ENCODE results near the gene ZFPM1. TPM values are rescaled to one million over a fixed set of nuclear protein-coding genes. Genes with fewer than 3 reads are reported as not detected.

ZFPM1 gene
- total and polyA plus RNA-seq, 7 experiments from 2014 or later, result 0.15 to 28.1 (median 13.5) TPM

DNA sequence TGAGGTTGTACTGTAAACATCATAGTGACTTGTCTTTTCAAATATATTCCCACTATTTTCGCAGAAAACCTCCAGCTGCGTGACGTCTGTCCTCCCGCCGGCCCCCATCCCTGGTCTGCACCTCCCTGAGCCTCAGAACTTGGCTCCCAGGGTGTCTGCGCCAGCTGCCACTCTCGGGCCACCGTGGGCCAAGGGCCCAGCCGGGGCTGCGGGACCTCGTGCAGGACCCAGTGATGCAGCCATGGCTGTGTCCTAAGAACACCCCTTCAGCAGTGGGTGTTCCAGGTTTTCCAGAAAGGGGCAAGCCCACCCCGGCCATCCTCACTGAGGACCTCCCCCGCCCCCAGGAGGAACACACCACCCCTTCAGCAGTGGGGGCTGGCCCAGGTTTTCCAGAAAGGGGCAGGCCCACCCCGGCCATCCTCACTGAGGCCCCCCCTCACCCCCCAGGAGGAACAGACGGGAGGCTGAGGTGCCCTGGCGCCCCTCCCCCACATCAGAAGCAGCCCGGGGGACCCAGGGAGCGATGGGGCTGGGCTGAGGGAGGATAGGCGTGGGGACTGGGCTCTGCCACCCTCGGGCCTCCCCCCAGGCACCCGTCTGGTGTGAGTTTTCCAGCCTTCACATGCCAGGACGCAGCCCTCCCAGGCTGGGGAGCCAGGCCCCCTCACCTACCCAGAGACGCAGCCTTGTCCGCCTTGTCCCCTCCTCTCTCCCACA is 12.2 kb upstream of the ZFPM1 start:
- CTCF ChIA-PET, result interaction anchor here (0.7 kb wide), 1 partner anchor 12 kb away, joined by 3 read pairs; no protein-coding TSS in a partner anchor
- no peak overlapping the region for H3K4me3 ChIP-seq (ENCODE audit: low read length)
- no peaks in the 10 kb centered on the region for H3K27me3 Mint-ChIP-seq
- H3K4me1 ChIP-seq (ENCODE audit: control insufficient read depth in 2 of 2, insufficient read depth in 2 of 2, low read length in 2 of 2), result peaks cover 4% of the 10 kb centered on the region in 2 donors
- POLR2A ChIA-PET, result interaction anchor here (0.6 kb wide), 1 partner anchor 1026 kb away, joined by 3 read pairs; no protein-coding TSS in a partner anchor
- H3K9me3 ChIP-seq (ENCODE audit: control insufficient read depth in 2 of 3, low read length in 3 of 3), result no peaks in the 10 kb centered on the region
- peaks cover 0 to 3% (median 0%) of the 10 kb centered on the region in 7 donors for H3K4me1 Mint-ChIP-seq
- H3K27ac Mint-ChIP-seq, result no peak overlapping the region
- no peak overlapping the region for H3K4me3 Mint-ChIP-seq
- H3K27me3 ChIP-seq (ENCODE audit: control insufficient read depth in 2 of 2, insufficient read depth in 2 of 2, low read length in 2 of 2), result no peaks in the 10 kb centered on the region
- H3K36me3 ChIP-seq (ENCODE audit: control insufficient read depth in 2 of 3, insufficient read depth in 3 of 3, low read length in 3 of 3), result no peaks in the 10 kb centered on the region
- no peaks in the 10 kb centered on the region for H3K36me3 Mint-ChIP-seq
- ATAC-seq (no peak), DNase-seq (no peak)
- H3K9me3 Mint-ChIP-seq, result no peaks in the 10 kb centered on the region
- intact Hi-C loops (cut with micrococcal nuclease), result loop anchor here in 1 of 2 donors (5.0 kb wide), 1 partner anchor 776 kb away; the partner anchor contains the start of gene ZNF778
- no peak overlapping the region for H3K27ac ChIP-seq (ENCODE audit: low read depth, low read length)

DNA sequence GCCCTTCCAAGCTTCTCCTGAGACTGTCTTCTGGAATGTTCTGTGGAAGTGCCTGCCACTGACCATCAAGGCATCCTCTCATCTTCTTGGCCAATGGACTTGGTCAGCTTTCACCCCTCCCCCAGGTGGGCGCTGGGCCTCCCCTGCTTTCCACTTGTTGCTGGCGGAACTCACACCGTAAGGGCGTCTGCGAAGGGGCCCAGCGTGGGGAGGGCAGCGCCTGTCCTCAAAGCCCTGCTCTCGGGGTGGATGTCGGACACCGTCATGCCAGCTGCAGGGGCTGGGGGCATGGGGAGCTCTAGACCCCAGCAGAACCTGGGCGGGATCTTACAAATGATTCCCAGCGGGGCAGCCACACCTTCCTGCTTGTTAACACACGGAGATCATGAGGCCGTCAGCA is 11.6 kb upstream of the ZFPM1 start:
- CTCF ChIA-PET, result interaction anchor here (0.7 to 1.0 kb wide), 2 partner anchors 11 to 120 kb away, joined by 3 read pairs; no protein-coding TSS in a partner anchor
- POLR2A ChIA-PET, result no interaction called here
- no peaks in the 10 kb centered on the region for H3K27me3 Mint-ChIP-seq

DNA sequence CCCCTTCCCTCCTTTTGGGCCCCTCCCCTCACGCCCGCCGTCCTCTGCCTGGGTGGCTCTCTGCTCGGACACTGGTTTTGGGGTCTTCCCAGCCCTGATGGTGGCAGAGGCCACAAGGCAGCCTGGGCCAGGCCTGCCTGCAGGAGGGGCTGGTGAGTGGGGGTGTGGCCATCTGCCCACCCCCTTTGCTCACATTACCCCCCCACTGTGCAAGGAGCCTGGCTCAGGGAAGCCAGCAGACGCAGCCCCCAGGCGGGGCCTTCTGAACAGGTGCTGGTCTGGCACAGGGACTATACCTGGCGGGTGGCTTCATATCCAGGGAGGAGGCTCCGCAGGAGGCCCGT is 10.7 kb upstream of the ZFPM1 start:
- POLR2A ChIA-PET, result no interaction called here
- H3K4me3 ChIP-seq (ENCODE audit: low read length), result no peak overlapping the region
- H3K36me3 ChIP-seq (ENCODE audit: control insufficient read depth in 2 of 3, insufficient read depth in 3 of 3, low read length in 3 of 3), result no peaks in the 10 kb centered on the region
- ATAC-seq (no peak), DNase-seq (no peak)
- no peak overlapping the region for H3K27ac Mint-ChIP-seq
- H3K4me3 Mint-ChIP-seq, result no peak overlapping the region
- H3K27me3 ChIP-seq (ENCODE audit: control insufficient read depth in 2 of 2, insufficient read depth in 2 of 2, low read length in 2 of 2), result no peaks in the 10 kb centered on the region
- H3K9me3 ChIP-seq (ENCODE audit: control insufficient read depth in 2 of 3, low read length in 3 of 3), result no peaks in the 10 kb centered on the region
- H3K4me1 Mint-ChIP-seq, result peaks cover 0 to 3% (median 0%) of the 10 kb centered on the region in 7 donors
- H3K27me3 Mint-ChIP-seq, result peaks cover 0 to 1% (median 0%) of the 10 kb centered on the region in 5 donors
- CTCF ChIA-PET, result interaction anchor here (1.0 kb wide), 1 partner anchor 119 kb away, joined by 3 read pairs; no protein-coding TSS in a partner anchor
- no peaks in the 10 kb centered on the region for H3K36me3 Mint-ChIP-seq
- intact Hi-C loops (cut with micrococcal nuclease), result loop anchor here in 1 of 2 donors (5.0 kb wide), 1 partner anchor 775 kb away; the partner anchor contains the start of gene ZNF778
- H3K9me3 Mint-ChIP-seq, result no peaks in the 10 kb centered on the region
- H3K4me1 ChIP-seq (ENCODE audit: control insufficient read depth in 2 of 2, insufficient read depth in 2 of 2, low read length in 2 of 2), result peaks cover 4% of the 10 kb centered on the region in 2 donors
- no peak overlapping the region for H3K27ac ChIP-seq (ENCODE audit: low read depth, low read length)

More for the DNA sequence above, 11.6 kb upstream of the ZFPM1 start:
- no peaks in the 10 kb centered on the region for H3K9me3 ChIP-seq (ENCODE audit: control insufficient read depth in 2 of 3, low read length in 3 of 3)
- H3K4me3 ChIP-seq (ENCODE audit: low read length), result no peak overlapping the region
- no peak overlapping the region for H3K4me3 Mint-ChIP-seq
- intact Hi-C loops (cut with micrococcal nuclease), result loop anchor here in 1 of 2 donors (5.0 kb wide), 1 partner anchor 776 kb away; the partner anchor contains the start of gene ZNF778
- no peaks in the 10 kb centered on the region for H3K27me3 ChIP-seq (ENCODE audit: control insufficient read depth in 2 of 2, insufficient read depth in 2 of 2, low read length in 2 of 2)
- DNase-seq, result no peak
- no peaks in the 10 kb centered on the region for H3K36me3 Mint-ChIP-seq
- peaks cover 4% of the 10 kb centered on the region in 2 donors for H3K4me1 ChIP-seq (ENCODE audit: control insufficient read depth in 2 of 2, insufficient read depth in 2 of 2, low read length in 2 of 2)
- H3K9me3 Mint-ChIP-seq, result no peaks in the 10 kb centered on the region
- ATAC-seq, result no peak
- H3K36me3 ChIP-seq (ENCODE audit: control insufficient read depth in 2 of 3, insufficient read depth in 3 of 3, low read length in 3 of 3), result no peaks in the 10 kb centered on the region
- H3K27ac ChIP-seq (ENCODE audit: low read depth, low read length), result no peak overlapping the region
- no peak overlapping the region for H3K27ac Mint-ChIP-seq
- H3K4me1 Mint-ChIP-seq, result peaks cover 0 to 3% (median 0%) of the 10 kb centered on the region in 7 donors

DNA sequence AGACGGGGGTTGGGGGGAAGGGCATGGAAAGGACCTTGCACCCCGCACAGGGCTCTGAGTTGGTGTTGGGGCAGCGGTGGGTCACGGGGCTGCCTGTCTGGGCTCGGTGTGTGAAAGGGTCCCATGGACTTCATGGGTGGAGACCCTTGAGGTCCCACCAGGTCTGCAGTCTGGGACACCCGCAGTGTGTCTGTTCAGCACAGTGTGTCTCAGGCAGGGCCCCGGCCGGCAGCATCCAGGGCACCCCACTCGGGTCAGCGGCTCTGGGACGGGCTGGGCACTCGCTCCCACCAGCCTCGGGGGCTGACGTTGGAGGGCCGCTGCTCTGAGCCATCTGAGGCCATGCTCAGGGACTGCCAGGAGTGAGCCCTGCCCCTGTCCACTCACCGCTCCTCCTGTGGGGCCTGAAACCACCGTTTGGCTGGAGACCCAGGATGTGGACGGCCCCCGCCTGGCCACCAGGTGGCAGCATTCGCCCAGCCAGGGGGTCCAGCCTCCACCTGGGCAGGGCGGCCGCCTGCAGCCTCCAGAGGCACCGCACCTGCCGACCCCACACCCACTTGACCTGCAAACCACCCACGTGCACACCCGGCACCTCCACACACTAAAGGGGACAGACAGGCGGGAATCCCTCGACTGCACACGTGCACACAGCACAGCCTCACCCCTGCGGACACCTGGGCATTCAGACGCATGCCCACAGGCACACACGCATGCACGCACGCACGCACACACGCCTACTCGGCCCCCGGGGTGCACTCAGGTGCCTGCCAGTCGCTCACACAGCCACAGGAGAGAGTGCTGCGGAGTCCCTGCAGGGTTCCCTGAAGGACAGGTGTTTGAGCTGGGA is 10.1 kb upstream of the ZFPM1 start:
- no peaks in the 10 kb centered on the region for H3K36me3 ChIP-seq (ENCODE audit: control insufficient read depth in 2 of 3, insufficient read depth in 3 of 3, low read length in 3 of 3)
- ChIA-PET POLR2A (no interaction called here), CTCF (interaction anchor here (0.6 to 1.2 kb wide), 3 partner anchors 10 to 118 kb away, joined by 3 read pairs; partner anchors contain the start of gene ZFPM1)
- DNase-seq (peak; percentile 61 to 91 (median 80)), ATAC-seq (peak; percentile 88)
- no peak overlapping the region for H3K4me3 ChIP-seq (ENCODE audit: low read length)
- no peak overlapping the region for H3K27ac ChIP-seq (ENCODE audit: low read depth, low read length)
- Mint-ChIP-seq H3K36me3 (no peaks in the 10 kb centered on the region), H3K9me3 (no peaks in the 10 kb centered on the region), H3K4me1 (peaks cover 0 to 3% (median 0%) of the 10 kb centered on the region in 7 donors), H3K4me3 (peak overlapping the region in 2 of 10 donors; percentile 43 to 68), H3K27ac (peak overlapping the region in 1 of 9 donors; percentile 43), H3K27me3 (peaks cover 0 to 6% (median 0%) of the 10 kb centered on the region in 5 donors)
- no peaks in the 10 kb centered on the region for H3K27me3 ChIP-seq (ENCODE audit: control insufficient read depth in 2 of 2, insufficient read depth in 2 of 2, low read length in 2 of 2)
- intact Hi-C loops (cut with micrococcal nuclease), result loop anchor here (1.0 to 5.0 kb wide), 6 partner anchors 12 to 774 kb away; partner anchors contain the start of genes PIEZO1 (in 1 of the 2) and ZNF778 (in 1 of the 2)
- H3K4me1 ChIP-seq (ENCODE audit: control insufficient read depth in 2 of 2, insufficient read depth in 2 of 2, low read length in 2 of 2), result peaks cover 4% of the 10 kb centered on the region in 2 donors
- H3K9me3 ChIP-seq (ENCODE audit: control insufficient read depth in 2 of 3, low read length in 3 of 3), result no peaks in the 10 kb centered on the region

DNA sequence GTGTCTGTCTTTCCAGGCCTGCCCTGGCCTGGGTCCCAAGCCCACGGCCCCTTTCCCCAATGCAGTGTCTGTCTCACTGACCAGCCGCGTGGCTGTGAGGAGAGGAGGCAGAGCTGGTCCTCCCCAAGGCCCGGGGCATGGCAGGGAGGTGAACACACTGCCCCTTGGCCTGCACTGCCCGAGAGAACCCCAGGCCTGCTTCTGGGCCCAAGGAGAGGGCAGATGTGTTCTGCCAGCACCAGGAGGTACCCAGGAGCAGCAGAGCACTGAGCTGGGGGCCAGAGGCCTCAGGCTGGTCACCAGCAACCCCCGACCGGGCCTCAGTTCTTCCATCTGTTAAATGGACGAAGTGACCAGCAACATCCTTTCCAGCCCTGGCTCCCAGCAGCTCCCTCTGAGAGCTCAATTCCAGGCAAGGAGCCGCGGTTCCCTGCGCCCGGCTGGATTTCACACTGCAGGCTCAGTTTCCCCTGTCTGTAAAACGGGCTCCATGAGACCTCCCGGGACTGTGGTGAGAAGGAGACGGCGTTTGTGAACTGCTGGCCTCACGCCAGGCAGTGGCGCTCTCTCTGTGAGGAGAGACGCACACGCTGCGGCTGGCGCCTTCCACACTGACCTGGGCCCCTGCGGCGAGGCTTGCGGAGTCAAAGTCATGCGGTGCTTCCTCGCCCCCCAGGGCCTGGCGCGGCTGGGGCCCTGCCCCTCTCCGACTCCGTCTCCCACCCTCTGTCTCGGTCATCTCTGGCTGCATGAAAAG is 8.1 kb upstream of the ZFPM1 start:
- H3K27me3 Mint-ChIP-seq, result peaks cover 0 to 10% (median 0%) of the 10 kb centered on the region in 5 donors

DNA sequence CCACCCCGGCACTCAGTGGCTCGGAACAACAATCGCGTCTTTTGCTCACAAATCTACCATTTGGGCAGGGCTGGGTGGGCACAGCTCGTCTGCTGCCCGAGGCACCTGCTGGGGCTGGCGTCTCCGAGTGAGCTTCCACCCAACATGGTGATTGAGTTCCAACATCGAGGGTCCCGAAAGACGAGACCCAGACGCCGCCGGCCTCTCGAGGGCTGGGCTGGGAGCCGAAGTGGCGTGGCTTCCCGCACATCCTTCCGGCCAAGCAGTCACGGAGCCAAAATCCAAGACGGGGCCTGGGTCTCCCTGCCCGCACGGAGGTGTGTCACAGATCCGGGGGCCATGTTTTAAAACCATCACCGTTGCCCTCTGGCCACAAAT is 7.5 kb upstream of the ZFPM1 start:
- Mint-ChIP-seq H3K27ac (no peak overlapping the region), H3K27me3 (peaks cover 0 to 11% (median 0%) of the 10 kb centered on the region in 5 donors), H3K4me3 (no peak overlapping the region), H3K36me3 (no peaks in the 10 kb centered on the region), H3K4me1 (peaks cover 0 to 8% (median 0%) of the 10 kb centered on the region in 7 donors), H3K9me3 (no peaks in the 10 kb centered on the region)
- ChIA-PET CTCF (no interaction called here), POLR2A (no interaction called here)
- no peak overlapping the region for H3K27ac ChIP-seq (ENCODE audit: low read depth, low read length)
- DNase-seq (no peak), ATAC-seq (no peak)
- intact Hi-C loops (cut with micrococcal nuclease), result no loop called here
- H3K9me3 ChIP-seq (ENCODE audit: control insufficient read depth in 2 of 3, low read length in 3 of 3), result no peaks in the 10 kb centered on the region
- H3K27me3 ChIP-seq (ENCODE audit: control insufficient read depth in 2 of 2, insufficient read depth in 2 of 2, low read length in 2 of 2), result no peaks in the 10 kb centered on the region
- no peaks in the 10 kb centered on the region for H3K36me3 ChIP-seq (ENCODE audit: control insufficient read depth in 2 of 3, insufficient read depth in 3 of 3, low read length in 3 of 3)
- peaks cover 4% of the 10 kb centered on the region in 2 donors for H3K4me1 ChIP-seq (ENCODE audit: control insufficient read depth in 2 of 2, insufficient read depth in 2 of 2, low read length in 2 of 2)
- no peak overlapping the region for H3K4me3 ChIP-seq (ENCODE audit: low read length)

More for the DNA sequence above, 8.1 kb upstream of the ZFPM1 start:
- Mint-ChIP-seq H3K9me3 (no peaks in the 10 kb centered on the region), H3K36me3 (no peaks in the 10 kb centered on the region), H3K4me1 (peaks cover 0 to 8% (median 0%) of the 10 kb centered on the region in 7 donors), H3K27ac (no peak overlapping the region), H3K4me3 (no peak overlapping the region)
- no peaks in the 10 kb centered on the region for H3K36me3 ChIP-seq (ENCODE audit: control insufficient read depth in 2 of 3, insufficient read depth in 3 of 3, low read length in 3 of 3)
- intact Hi-C loops (cut with micrococcal nuclease), result loop anchor here in 1 of 2 donors (5.0 kb wide), 1 partner anchor 772 kb away; the partner anchor contains the start of gene ZNF778
- DNase-seq, result no peak
- no peaks in the 10 kb centered on the region for H3K27me3 ChIP-seq (ENCODE audit: control insufficient read depth in 2 of 2, insufficient read depth in 2 of 2, low read length in 2 of 2)
- H3K4me1 ChIP-seq (ENCODE audit: control insufficient read depth in 2 of 2, insufficient read depth in 2 of 2, low read length in 2 of 2), result peaks cover 4% of the 10 kb centered on the region in 2 donors
- ATAC-seq, result no peak
- ChIA-PET POLR2A (no interaction called here), CTCF (interaction anchor here (1.0 kb wide), 1 partner anchor 81 kb away, joined by 3 read pairs; no protein-coding TSS in a partner anchor)
- H3K9me3 ChIP-seq (ENCODE audit: control insufficient read depth in 2 of 3, low read length in 3 of 3), result no peaks in the 10 kb centered on the region
- H3K4me3 ChIP-seq (ENCODE audit: low read length), result no peak overlapping the region
- no peak overlapping the region for H3K27ac ChIP-seq (ENCODE audit: low read depth, low read length)

Data from naive thymus-derived CD4-positive, alpha-beta T cell (primary cell).